Neural cell (in vitro differentiated cells): ENCODE data around the gene NGEF. TPM values are rescaled to one million over a fixed set of nuclear protein-coding genes. Genes with fewer than 3 reads are reported as not detected.

ENCODE experiments used
- H2AFZ ChIP-seq: fragments of 200-600, 300-800 bp; sonication (generic), shearing (Covaris generic); 2 replicates; pipeline ENCODE4 v1.6.0; 2014; ENCODE audit warnings: low read depth, mild to moderate bottlenecking, antibody characterized with exemption, low read length, moderate library complexity
- H3F3A ChIP-seq: fragments of 200-600 bp; shearing (Covaris generic); 2 replicates; pipeline ENCODE4 v1.6.1; 2016; ENCODE audit warnings: mild to moderate bottlenecking, moderate library complexity, mixed read lengths, antibody characterized with exemption, low read length; ENCODE audit not compliant: insufficient read depth, poor library complexity, severe bottlenecking
- H3K27ac ChIP-seq: fragments of 200-600, 300-800 bp; sonication (generic), shearing (Covaris generic); 2 replicates; pipeline ENCODE4 v1.5.1; 2014; ENCODE audit warnings: mild to moderate bottlenecking, low read length, moderate library complexity
- H3K27me3 ChIP-seq: fragments of 300-800, 200-600 bp; sonication (generic), shearing (Covaris generic); 2 replicates; pipeline ENCODE4 v1.6.0; 2014; ENCODE audit warnings: mild to moderate bottlenecking, low read depth, low read length, moderate library complexity; ENCODE audit not compliant: insufficient read depth
- H3K36me3 ChIP-seq: fragments of 300-800, 200-600 bp; sonication (generic), shearing (Covaris generic); 2 replicates; pipeline ENCODE4 v1.5.1; 2014; ENCODE audit warnings: mild to moderate bottlenecking, antibody characterized with exemption, low read length, moderate library complexity; ENCODE audit not compliant: insufficient read depth
- H3K4me2 ChIP-seq: fragments of 300-800, 200-600 bp; sonication (generic), shearing (Covaris generic); 2 replicates; pipeline ENCODE4 v1.6.0; 2014; ENCODE audit warnings: mild to moderate bottlenecking, low read length
- H3K4me3 ChIP-seq: fragments of 300-800, 200-600 bp; sonication (generic), shearing (Covaris generic); 2 replicates; pipeline ENCODE4 v1.5.1; 2014; ENCODE audit warnings: mild to moderate bottlenecking, low read length, moderate library complexity
- H3K79me2 ChIP-seq: fragments of 200-600 bp; shearing (Covaris generic); replicated peaks from 2 replicates; pipeline ENCODE4 v1.6.0; 2014; ENCODE audit warnings: mild to moderate bottlenecking, low read length, moderate library complexity; ENCODE audit not compliant: insufficient read depth
- H3K9ac ChIP-seq: fragments of 300-800, 200-600 bp; sonication (generic), shearing (Covaris generic); 2 replicates; pipeline ENCODE4 v1.6.1; 2016; ENCODE audit warnings: mild to moderate bottlenecking, low read length, mixed read lengths
- H3K9me2 ChIP-seq: fragments of 200-600 bp; shearing (Covaris generic); 2 replicates; pipeline ENCODE4 v1.6.1; 2016; ENCODE audit warnings: mild to moderate bottlenecking, low read length, mixed read lengths; ENCODE audit not compliant: insufficient read depth
- H3K9me3 ChIP-seq: fragments of 200-600, 300-800 bp; sonication (generic), shearing (Covaris generic); 2 replicates; pipeline ENCODE4 v1.6.1; 2016; ENCODE audit warnings: mild to moderate bottlenecking, mixed run types, low read length, moderate library complexity, mixed read lengths
- H4K20me1 ChIP-seq: fragments of 200-600 bp; shearing (Covaris generic); 2 replicates; pipeline ENCODE4 v1.6.1; 2016; ENCODE audit warnings: mild to moderate bottlenecking, mixed run types; ENCODE audit not compliant: insufficient read depth
- EP300 ChIP-seq: fragments of 450-650 bp; conservative IDR thresholded peaks from 2 replicates; pipeline ENCODE4 v1.6.1; 2014; ENCODE audit warnings: antibody characterized with exemption, mild to moderate bottlenecking, moderate library complexity; ENCODE audit not compliant: poor library complexity, severe bottlenecking
- EZH2 ChIP-seq: fragments of 200-600, 300-800 bp; shearing (Covaris generic), sonication (generic); IDR thresholded peaks from 2 replicates; pipeline ENCODE4 v1.6.1; 2014; ENCODE audit warnings: antibody characterized with exemption, low read length, borderline replicate concordance, mild to moderate bottlenecking; ENCODE audit not compliant: insufficient read depth, poor library complexity, severe bottlenecking
- MXI1 ChIP-seq: fragments of 450-650 bp; conservative IDR thresholded peaks from 2 replicates; pipeline ENCODE4 v1.6.1; 2014; ENCODE audit warnings: antibody characterized with exemption, mild to moderate bottlenecking; ENCODE audit not compliant: poor library complexity, severe bottlenecking
- POLR2AphosphoS5 ChIP-seq: IDR thresholded peaks from 2 replicates; pipeline ENCODE4 v1.6.1; 2012
- RAD21 ChIP-seq: fragments of 450-650 bp; conservative IDR thresholded peaks from 2 replicates; pipeline ENCODE4 v1.6.1; 2014; ENCODE audit warnings: antibody characterized with exemption, mild to moderate bottlenecking, moderate library complexity
- SMC3 ChIP-seq: fragments of 450-650 bp; conservative IDR thresholded peaks from 2 replicates; pipeline ENCODE4 v1.6.1; 2014; ENCODE audit warnings: antibody characterized with exemption, mild to moderate bottlenecking, moderate library complexity; ENCODE audit not compliant: poor library complexity
- TAF1 ChIP-seq: IDR thresholded peaks from 2 replicates; pipeline ENCODE4 v1.6.1; 2012; ENCODE audit warnings: low read depth
- polyA plus RNA-seq: library from polyadenylated mRNA; depleted of rRNA; stranded (reverse); fragments of >200 nt; gene quantifications from 2 replicates; pipeline ENCODE4 v1.2.3, GENCODE V29; 2014
- TF ChIP-seq, protein P1 (sequence below): IDR thresholded peaks from 2 replicates; pipeline ENCODE4 v1.6.1; 2012; ENCODE audit warnings: borderline replicate concordance
- TF ChIP-seq, protein P2 (sequence below): fragments of 450-650 bp; IDR thresholded peaks from 2 replicates; pipeline ENCODE4 v1.5.1; 2014; ENCODE audit warnings: antibody characterized with exemption, mild to moderate bottlenecking, moderate library complexity; ENCODE audit not compliant: poor library complexity, severe bottlenecking

Gene NGEF
- polyA plus RNA-seq, 1 donor from 2014 or later, result 5.2 TPM

GRCh38 chr2:233039212-233039845, 26.3 kb upstream of the NGEF start:
- Histone ChIP-seq H3K27ac (no peak overlapping the region), H3K27me3 (no peaks in the 10 kb centered on the region), H2AFZ (no peak overlapping the region), H3K9me3 (no peaks in the 10 kb centered on the region), H3K79me2 (no peaks in the 10 kb centered on the region), H3K36me3 (no peaks in the 10 kb centered on the region), H3K4me2 (no peak overlapping the region), H3K4me3 (no peak overlapping the region), H4K20me1 (no peaks in the 10 kb centered on the region), H3F3A (no peaks in the 10 kb centered on the region), H3K9ac (no peak overlapping the region), H3K9me2 (no peaks in the 10 kb centered on the region)
- TF ChIP-seq RAD21 (no peak), SMC3 (no peak), TAF1 (no peak), EP300 (no peak), POLR2AphosphoS5 (no peak), EZH2 (no peak), MXI1 (no peak)
- TF ChIP-seq, protein P1, sequence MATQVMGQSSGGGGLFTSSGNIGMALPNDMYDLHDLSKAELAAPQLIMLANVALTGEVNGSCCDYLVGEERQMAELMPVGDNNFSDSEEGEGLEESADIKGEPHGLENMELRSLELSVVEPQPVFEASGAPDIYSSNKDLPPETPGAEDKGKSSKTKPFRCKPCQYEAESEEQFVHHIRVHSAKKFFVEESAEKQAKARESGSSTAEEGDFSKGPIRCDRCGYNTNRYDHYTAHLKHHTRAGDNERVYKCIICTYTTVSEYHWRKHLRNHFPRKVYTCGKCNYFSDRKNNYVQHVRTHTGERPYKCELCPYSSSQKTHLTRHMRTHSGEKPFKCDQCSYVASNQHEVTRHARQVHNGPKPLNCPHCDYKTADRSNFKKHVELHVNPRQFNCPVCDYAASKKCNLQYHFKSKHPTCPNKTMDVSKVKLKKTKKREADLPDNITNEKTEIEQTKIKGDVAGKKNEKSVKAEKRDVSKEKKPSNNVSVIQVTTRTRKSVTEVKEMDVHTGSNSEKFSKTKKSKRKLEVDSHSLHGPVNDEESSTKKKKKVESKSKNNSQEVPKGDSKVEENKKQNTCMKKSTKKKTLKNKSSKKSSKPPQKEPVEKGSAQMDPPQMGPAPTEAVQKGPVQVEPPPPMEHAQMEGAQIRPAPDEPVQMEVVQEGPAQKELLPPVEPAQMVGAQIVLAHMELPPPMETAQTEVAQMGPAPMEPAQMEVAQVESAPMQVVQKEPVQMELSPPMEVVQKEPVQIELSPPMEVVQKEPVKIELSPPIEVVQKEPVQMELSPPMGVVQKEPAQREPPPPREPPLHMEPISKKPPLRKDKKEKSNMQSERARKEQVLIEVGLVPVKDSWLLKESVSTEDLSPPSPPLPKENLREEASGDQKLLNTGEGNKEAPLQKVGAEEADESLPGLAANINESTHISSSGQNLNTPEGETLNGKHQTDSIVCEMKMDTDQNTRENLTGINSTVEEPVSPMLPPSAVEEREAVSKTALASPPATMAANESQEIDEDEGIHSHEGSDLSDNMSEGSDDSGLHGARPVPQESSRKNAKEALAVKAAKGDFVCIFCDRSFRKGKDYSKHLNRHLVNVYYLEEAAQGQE, result no peak
- TF ChIP-seq, protein P2, sequence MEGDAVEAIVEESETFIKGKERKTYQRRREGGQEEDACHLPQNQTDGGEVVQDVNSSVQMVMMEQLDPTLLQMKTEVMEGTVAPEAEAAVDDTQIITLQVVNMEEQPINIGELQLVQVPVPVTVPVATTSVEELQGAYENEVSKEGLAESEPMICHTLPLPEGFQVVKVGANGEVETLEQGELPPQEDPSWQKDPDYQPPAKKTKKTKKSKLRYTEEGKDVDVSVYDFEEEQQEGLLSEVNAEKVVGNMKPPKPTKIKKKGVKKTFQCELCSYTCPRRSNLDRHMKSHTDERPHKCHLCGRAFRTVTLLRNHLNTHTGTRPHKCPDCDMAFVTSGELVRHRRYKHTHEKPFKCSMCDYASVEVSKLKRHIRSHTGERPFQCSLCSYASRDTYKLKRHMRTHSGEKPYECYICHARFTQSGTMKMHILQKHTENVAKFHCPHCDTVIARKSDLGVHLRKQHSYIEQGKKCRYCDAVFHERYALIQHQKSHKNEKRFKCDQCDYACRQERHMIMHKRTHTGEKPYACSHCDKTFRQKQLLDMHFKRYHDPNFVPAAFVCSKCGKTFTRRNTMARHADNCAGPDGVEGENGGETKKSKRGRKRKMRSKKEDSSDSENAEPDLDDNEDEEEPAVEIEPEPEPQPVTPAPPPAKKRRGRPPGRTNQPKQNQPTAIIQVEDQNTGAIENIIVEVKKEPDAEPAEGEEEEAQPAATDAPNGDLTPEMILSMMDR, result no peak

DNA sequence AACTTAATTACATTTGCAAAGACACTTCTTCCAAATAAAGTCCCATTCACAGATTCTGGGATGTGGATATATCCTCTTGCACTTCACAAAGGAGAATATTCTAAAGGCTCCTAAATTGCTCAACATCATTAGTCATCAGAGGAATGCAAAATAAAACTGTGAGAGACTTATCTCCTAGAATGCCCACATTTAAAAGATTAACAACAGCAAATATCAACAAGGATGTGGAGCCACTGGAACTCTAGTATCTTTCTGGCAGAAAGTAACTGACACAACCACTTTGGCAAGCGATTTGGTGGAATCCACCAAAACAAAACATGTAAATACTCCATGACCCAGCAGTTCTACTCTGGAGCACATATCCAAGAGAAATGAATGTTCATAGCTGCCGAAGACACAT, 24.0 kb upstream of the NGEF start:
- H3F3A ChIP-seq, result no peaks in the 10 kb centered on the region
- no peak for TF ChIP-seq POLR2AphosphoS5
- no peak for TF ChIP-seq EZH2
- no peak for TF ChIP-seq RAD21
- TF ChIP-seq EP300, result no peak
- TF ChIP-seq, protein P2, result no peak
- no peak for TF ChIP-seq MXI1
- TF ChIP-seq TAF1, result no peak
- TF ChIP-seq SMC3, result no peak
- TF ChIP-seq, protein P1, result no peak

More for the DNA sequence above, 24.0 kb upstream of the NGEF start:
- H3K9ac ChIP-seq, result no peak overlapping the region
- no peak overlapping the region for H3K4me3 ChIP-seq
- no peak overlapping the region for H2AFZ ChIP-seq
- no peaks in the 10 kb centered on the region for H3K27me3 ChIP-seq
- no peaks in the 10 kb centered on the region for H3K79me2 ChIP-seq
- H3K36me3 ChIP-seq, result no peaks in the 10 kb centered on the region
- no peak overlapping the region for H3K4me2 ChIP-seq
- H3K27ac ChIP-seq, result no peak overlapping the region
- no peaks in the 10 kb centered on the region for H3K9me3 ChIP-seq
- no peaks in the 10 kb centered on the region for H3K9me2 ChIP-seq
- no peaks in the 10 kb centered on the region for H4K20me1 ChIP-seq
